HCT116 (cell line): ENCODE measurements around the gene ZNF581. TPM values are rescaled to one million over a fixed set of nuclear protein-coding genes. Genes with fewer than 3 reads are reported as not detected.

Experiments
- ATAC-seq: fragments of 200-7000 bp; cut with Tn5 transposase; 2 replicates; pipeline ENCODE4 v1.9.1; 2020; ENCODE audit warnings: mild to moderate bottlenecking, moderate library complexity
- BruUV-seq: library from RNA; stranded (reverse); fragments of 400-500 nt; replicated peaks from 2 replicates; lab custom pipeline; 2021; lab: Mats Ljungman, UMichigan
- CTCF ChIA-PET: fragments of 300-600 bp; sonication (Branson Sonifier 250); formaldehyde crosslinking; loops from one replicate; lab custom pipeline; 2021; ENCODE audit warnings: antibody characterized with exemption; lab: Charles Lee
- POLR2A ChIA-PET: fragments of 300-600, 350-600 bp; sonication (Branson Sonifier 250); formaldehyde crosslinking; loops from one replicate; lab custom pipeline; 2021; ENCODE audit warnings: antibody characterized with exemption; lab: Charles Lee
- RAD21 ChIA-PET, 2 experiments: fragments of 300-600 bp; sonication (Branson Sonifier 250); formaldehyde crosslinking; loops; one replicate each; lab custom pipeline; 2023; ENCODE audit warnings: low total read pairs in 2 of 2; ENCODE audit not compliant: uncharacterized antibody in 2 of 2, unreplicated experiment in 2 of 2, low non-redundant PET in 1 of 2; lab: Charles Lee
- DNase-seq: peaks from one replicate; pipeline ENCODE4 v3.0.0-alpha.2; 2010; ENCODE audit warnings: low read depth, low spot score
- H2AFZ ChIP-seq: fragments of 200-600 bp; shearing (Covaris generic), sonication (generic); 2 replicates; pipeline ENCODE4 v1.6.1; 2017; ENCODE audit warnings: low read depth, mixed run types, mixed read lengths, antibody characterized with exemption, low read length; ENCODE audit not compliant: poor library complexity, severe bottlenecking
- H3K27ac ChIP-seq: 2 replicates; pipeline ENCODE4 v1.5.1; 2012; ENCODE audit warnings: low read depth, low read length
- H3K27me3 ChIP-seq: fragments of 200-600 bp; sonication (generic); 2 replicates; pipeline ENCODE4 v1.6.1; 2016; ENCODE audit warnings: mixed run types, low read length, mixed read lengths; ENCODE audit not compliant: insufficient read depth
- H3K36me3 ChIP-seq, 2 experiments: fragments of 200-500 bp in 1 of 2; fragments of 200-600 bp in 1 of 2; sonication (Bioruptor generic) in 1 of 2; sonication (generic) in 1 of 2; 2 replicates each; pipeline versions ENCODE4 v1.5.1 to v1.6.1; 2014 to 2016; ENCODE audit warnings: low read length in 2 of 2, inconsistent platforms in 1 of 2, mixed read lengths in 1 of 2, mixed run types in 1 of 2; ENCODE audit not compliant: insufficient read depth in 2 of 2, control insufficient read depth in 1 of 2
- H3K4me1 ChIP-seq, 2 experiments: fragments of 200-600 bp in 1 of 2; sonication (generic) in 1 of 2; 2 replicates each; pipeline versions ENCODE4 v1.5.1 to v1.6.1; 2012 to 2017; ENCODE audit warnings: low read length in 2 of 2, inconsistent platforms in 1 of 2, mild to moderate bottlenecking in 1 of 2, mixed read lengths in 1 of 2, mixed run types in 1 of 2, moderate library complexity in 1 of 2; ENCODE audit not compliant: insufficient read depth in 2 of 2, control insufficient read depth in 1 of 2
- H3K4me2 ChIP-seq: fragments of 200-600 bp; sonication (generic); 2 replicates; pipeline ENCODE4 v1.6.1; 2017; ENCODE audit warnings: mixed run types, low read length, mixed read lengths
- H3K4me3 ChIP-seq, 2 experiments: fragments of 200-600 bp in 1 of 2; sonication (generic) in 1 of 2; replicated peaks in 1 of 2; 2 replicates each; pipeline ENCODE4 v1.5.1; 2011 to 2016; ENCODE audit warnings: low read length in 2 of 2, control low read depth in 1 of 2, low read depth in 1 of 2, mild to moderate bottlenecking in 1 of 2, mixed read lengths in 1 of 2, mixed run types in 1 of 2
- H3K79me2 ChIP-seq: fragments of 200-600 bp; sonication (generic); 2 replicates; pipeline ENCODE4 v1.6.1; 2017; ENCODE audit warnings: mild to moderate bottlenecking, mixed run types, low read length, moderate library complexity, mixed read lengths; ENCODE audit not compliant: insufficient read depth
- H3K9ac ChIP-seq: fragments of 200-600 bp; sonication (generic); 2 replicates; pipeline ENCODE4 v1.6.1; 2016; ENCODE audit warnings: low read length, mixed read lengths
- H3K9me2 ChIP-seq: fragments of 200-600 bp; sonication (generic), shearing (Covaris generic); 2 replicates; pipeline ENCODE4 v1.6.1; 2017; ENCODE audit warnings: mixed run types, mild to moderate bottlenecking, moderate library complexity; ENCODE audit not compliant: insufficient read depth
- H3K9me3 ChIP-seq, 2 experiments: fragments of 200-500 bp in 1 of 2; fragments of 200-600 bp in 1 of 2; sonication (Bioruptor generic) in 1 of 2; sonication (generic) in 1 of 2; 2 replicates each; pipeline ENCODE4 v1.6.1; 2014 to 2017; ENCODE audit warnings: low read length in 2 of 2, mixed read lengths in 2 of 2, inconsistent platforms in 1 of 2, low read depth in 1 of 2, mild to moderate bottlenecking in 1 of 2, mixed run types in 1 of 2, moderate library complexity in 1 of 2; ENCODE audit not compliant: control insufficient read depth in 1 of 2, insufficient read depth in 1 of 2
- H4K20me1 ChIP-seq: fragments of 200-600 bp; sonication (generic), shearing (Covaris generic); 2 replicates; pipeline ENCODE4 v1.6.1; 2017; ENCODE audit warnings: mixed run types, mild to moderate bottlenecking, moderate library complexity; ENCODE audit not compliant: insufficient read depth
- ATF3 ChIP-seq: IDR thresholded peaks from 2 replicates; pipeline ENCODE4 v1.6.1; 2012
- CTCF ChIP-seq, 3 experiments: fragments of 200-600 bp in 1 of 3; sonication (generic) in 1 of 3; IDR thresholded peaks in 2 of 3; conservative IDR thresholded peaks in 1 of 3; 2 replicates each; pipeline ENCODE4 v1.5.1; 2012 to 2017; ENCODE audit warnings: low read depth in 2 of 3, low read length in 2 of 3, antibody characterized with exemption in 1 of 3, borderline replicate concordance in 1 of 3, control low read depth in 1 of 3, mild to moderate bottlenecking in 1 of 3, mixed read lengths in 1 of 3, mixed run types in 1 of 3, moderate library complexity in 1 of 3; ENCODE audit not compliant: insufficient read depth in 1 of 3
- EGR1 ChIP-seq: IDR thresholded peaks from 2 replicates; pipeline ENCODE4 v1.6.1; 2012; ENCODE audit warnings: low read depth
- ELF1 ChIP-seq: IDR thresholded peaks from 2 replicates; pipeline ENCODE4 v1.6.1; 2012; ENCODE audit warnings: low read depth, borderline replicate concordance
- EZH2 ChIP-seq: fragments of 200-600 bp; sonication (generic); IDR thresholded peaks from 2 replicates; pipeline ENCODE4 v1.6.1; 2017; ENCODE audit warnings: antibody characterized with exemption, mixed run types
- EZH2phosphoT487 ChIP-seq: fragments of 200-600 bp; IDR thresholded peaks from 2 replicates; pipeline ENCODE4 v1.6.1; 2018; ENCODE audit warnings: antibody characterized with exemption, borderline replicate concordance
- FOSL1 ChIP-seq: IDR thresholded peaks from 2 replicates; pipeline ENCODE4 v1.6.1; 2012; ENCODE audit warnings: low read depth
- JUND ChIP-seq: IDR thresholded peaks from 2 replicates; pipeline ENCODE4 v1.6.1; 2012
- MAX ChIP-seq: IDR thresholded peaks from 2 replicates; pipeline ENCODE4 v1.6.1; 2012
- POLR2A ChIP-seq: IDR thresholded peaks from 2 replicates; pipeline ENCODE4 v1.7.0; 2011; ENCODE audit warnings: borderline replicate concordance; ENCODE audit not compliant: insufficient read depth, insufficient read length; ENCODE audit errors: extremely low read depth
- POLR2AphosphoS5 ChIP-seq: IDR thresholded peaks from 2 replicates; pipeline ENCODE4 v1.6.1; 2011; ENCODE audit warnings: mild to moderate bottlenecking, low read depth, low read length, moderate library complexity
- RAD21 ChIP-seq: IDR thresholded peaks from 2 replicates; pipeline ENCODE4 v1.6.1; 2012; ENCODE audit warnings: low read depth, mild to moderate bottlenecking
- SP1 ChIP-seq: IDR thresholded peaks from 2 replicates; pipeline ENCODE4 v1.6.1; 2012; ENCODE audit warnings: low read depth
- TCF7L2 ChIP-seq: IDR thresholded peaks from 2 replicates; pipeline ENCODE4 v1.7.0; 2011; ENCODE audit warnings: borderline replicate concordance, inconsistent platforms; ENCODE audit not compliant: insufficient read depth, insufficient read length; ENCODE audit errors: extremely low read depth
- ZBTB33 ChIP-seq: IDR thresholded peaks from 2 replicates; pipeline ENCODE4 v1.6.1; 2011; ENCODE audit warnings: mild to moderate bottlenecking, low read length, moderate library complexity; ENCODE audit not compliant: insufficient replicate concordance; ENCODE audit errors: extremely low read depth
- ZFX ChIP-seq: fragments of 450-650 bp; IDR thresholded peaks from 2 replicates; pipeline ENCODE4 v1.6.1; 2017
- intact Hi-C: fragments of 100-400 bp; cut with micrococcal nuclease; formaldehyde crosslinking; loops from 2 replicates; pipeline ENCODE4 v1.10.0; 2022
- total RNA-seq: library from RNA; stranded (reverse); gene quantifications from one replicate; pipeline ENCODE4 v1.2.1, GENCODE V29; 2021; ENCODE audit not compliant: unreplicated experiment

Gene ZNF581
- total RNA-seq, 1 experiment from 2014 or later, result 44.4 TPM

- RAD21 ChIA-PET, result no interaction called here
Observed at GRCh38 chr19:55605207-55605636, 38.2 kb upstream of the ZNF581 start.

More at GRCh38 chr19:55605207-55605636, 38.2 kb upstream of the ZNF581 start:
- TF ChIP-seq MAX (peak; percentile 69), EGR1 (peak; percentile 79), ZFX (no peak), EZH2 (no peak), ZBTB33 (peak; percentile 44), RAD21 (no peak), TCF7L2 (no peak), SP1 (peak; percentile 31; the same call in 1 of the 2 replicates), ATF3 (no peak), ELF1 (no peak; the same call in 1 of the 2 replicates), JUND (no peak), POLR2AphosphoS5 (peak; percentile 68), EZH2phosphoT487 (no peak), FOSL1 (no peak), POLR2A (no peak), CTCF (IDR thresholded peaks at IDR 0.05 in 2 of 3, conservative IDR thresholded peaks at IDR 0.05 in 1 of 3; ENCODE audit: borderline replicate concordance in 1 of 3, insufficient read depth in 1 of 3, low read depth in 2 of 3, low read length in 2 of 3) (no peak)
- DNase-seq (peak; percentile 92), ATAC-seq (peak; percentile 81)
- H3K4me1 ChIP-seq, result peaks cover 26 to 46% of the 10 kb centered on the region in 2 experiments
- H3K79me2 ChIP-seq, result peaks cover 44% of the 10 kb centered on the region
- no peaks in the 10 kb centered on the region for H3K9me2 ChIP-seq
- peak overlapping the region; percentile 89 to 93 for H3K4me3 ChIP-seq
- H3K4me2 ChIP-seq, result peak overlapping the region; percentile 86
- H4K20me1 ChIP-seq, result no peaks in the 10 kb centered on the region
- peak overlapping the region; percentile 92 for H3K9ac ChIP-seq
- no TSS peak for BruUV-seq
- intact Hi-C loops, result no loop called here
- CTCF ChIA-PET, result interaction anchor here (1.1 to 1.9 kb wide), 9 partner anchors 14 to 143 kb away, joined by 3 to 10 read pairs (median 4); partner anchors contain the start of genes U2AF2 and ZNF784
- POLR2A ChIA-PET, result interaction anchor here (1.0 to 1.6 kb wide), 5 partner anchors 17 to 129 kb away, joined by 3 to 10 read pairs (median 4); partner anchors contain the start of genes ZNF628 and ZNF784
- peaks cover 4 to 21% of the 10 kb centered on the region in 2 experiments; a peak in 2 of 4 replicates for H3K36me3 ChIP-seq
- peak overlapping the region; percentile 98 for H3K27ac ChIP-seq
- H2AFZ ChIP-seq, result no peak overlapping the region
- H3K9me3 ChIP-seq, result no peaks in the 10 kb centered on the region
- no peaks in the 10 kb centered on the region for H3K27me3 ChIP-seq
